GM21528 (cell line): Measurements from ENCODE around the gene USP54.
"Not testable (repeated sequence)": the region's sequence is repeated elsewhere in the genome, so short reads cannot be mapped to it uniquely, and the experiment has no call there.

Source experiments
- ATAC-seq: cut with Tn5 transposase; IDR thresholded peaks from one replicate; pipeline ENCODE4 v1.9.1; 2021; ENCODE audit warnings: mild to moderate bottlenecking, moderate library complexity; ENCODE audit not compliant: unreplicated experiment, low FRiP score

The USP54 gene

DNA sequence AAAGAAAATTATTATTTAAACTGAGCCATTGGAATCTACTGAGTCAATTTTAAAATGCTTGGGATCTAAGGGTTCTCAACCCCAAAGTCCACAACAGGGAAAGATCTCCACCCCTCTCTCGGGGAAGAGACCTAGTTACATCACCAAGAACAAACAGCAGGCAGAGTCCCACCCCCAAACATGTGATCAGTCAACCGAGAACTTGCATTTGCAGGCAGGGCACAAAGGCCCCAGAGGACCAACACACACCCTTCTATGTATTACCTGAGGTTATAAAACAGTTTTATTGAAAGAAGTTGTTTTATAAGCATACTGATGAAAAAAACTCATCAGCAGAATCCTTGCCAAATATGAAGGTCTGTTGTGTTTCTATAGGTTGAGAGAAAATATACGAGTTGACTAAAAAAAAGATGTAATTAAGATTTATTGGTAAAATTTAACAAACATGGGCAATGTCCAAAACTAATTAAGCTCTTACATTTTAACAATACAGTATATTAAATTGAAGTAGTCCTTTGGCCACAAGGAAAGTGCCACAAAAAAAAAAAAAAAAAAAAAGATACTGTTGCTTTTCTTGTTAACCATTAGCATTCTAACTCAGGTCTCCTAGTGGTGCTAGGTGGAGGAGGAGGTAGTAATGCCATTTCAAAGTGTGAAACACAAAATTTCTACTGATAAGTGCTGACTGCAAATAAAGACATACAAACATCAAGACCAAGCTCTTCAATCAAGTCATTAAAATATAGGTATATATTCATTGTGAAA lies 975 bp upstream of the USP54 start:
- no peak for ATAC-seq

GRCh38 chr10:73589563-73590126 lies 1.5 kb downstream of the USP54 start:
- no peak for ATAC-seq

DNA sequence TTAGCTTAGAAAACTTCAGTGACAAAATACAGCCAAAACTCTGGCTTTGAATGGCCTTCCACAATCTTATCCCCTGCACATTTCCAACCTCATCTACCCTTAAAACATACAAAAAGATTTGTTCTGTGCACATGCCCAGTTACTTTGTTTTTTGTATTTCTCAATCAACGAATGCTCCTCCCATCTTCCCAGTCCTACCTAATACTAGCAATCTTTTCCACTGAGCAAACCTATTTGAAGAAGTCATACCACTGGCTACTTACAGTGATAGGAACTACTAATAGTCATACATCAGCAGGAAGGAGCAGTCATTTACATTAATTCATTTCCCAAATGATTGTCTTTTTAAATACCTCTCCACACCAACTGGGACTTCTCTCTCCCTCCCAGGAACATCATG lies 2.5 kb downstream of the USP54 start:
- ATAC-seq: no peak

DNA sequence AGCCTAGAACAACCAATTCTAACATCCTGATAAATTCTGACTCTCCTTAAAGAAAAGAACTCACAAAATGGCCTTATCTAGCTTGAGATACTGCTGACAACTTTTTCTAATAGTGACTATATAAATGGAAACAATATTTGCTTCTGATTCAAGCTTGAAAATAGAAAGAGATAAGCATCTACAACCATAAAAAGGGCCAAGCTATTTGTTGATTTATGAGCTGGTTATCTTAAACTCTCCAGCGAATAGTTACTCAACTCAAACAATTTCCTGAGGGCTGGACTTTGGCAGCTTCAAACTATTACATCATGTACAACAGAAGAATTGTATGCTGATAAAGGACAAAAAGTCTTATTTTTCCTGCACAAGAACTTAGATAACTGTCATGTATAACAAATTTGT lies 4.6 kb downstream of the USP54 start:
- no peak for ATAC-seq

GRCh38 chr10:73585327-73585726 lies 5.8 kb downstream of the USP54 start:
- no peak for ATAC-seq

DNA sequence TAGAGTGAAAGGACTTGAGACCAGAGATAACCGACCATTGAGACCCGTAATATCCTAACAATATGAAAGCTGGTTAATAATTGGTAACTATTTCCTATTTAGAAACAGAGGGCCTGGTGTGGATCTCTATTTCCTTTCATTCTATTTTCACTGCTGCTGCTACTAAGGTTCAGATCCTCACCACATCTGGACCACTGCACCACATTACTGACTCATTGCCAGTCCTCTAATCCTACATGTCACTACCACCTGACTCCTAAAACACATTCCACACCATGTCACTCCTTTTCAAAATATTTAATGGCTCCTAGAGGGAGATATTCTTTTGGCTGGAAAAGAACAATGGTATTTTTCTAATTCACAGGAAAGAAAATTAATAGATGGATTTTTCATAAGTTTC lies 6.4 kb downstream of the USP54 start:
- ATAC-seq: no peak

- ATAC-seq: no peak
Measured at GRCh38 chr10:73581918-73582317, 9.2 kb downstream of the USP54 start.

DNA sequence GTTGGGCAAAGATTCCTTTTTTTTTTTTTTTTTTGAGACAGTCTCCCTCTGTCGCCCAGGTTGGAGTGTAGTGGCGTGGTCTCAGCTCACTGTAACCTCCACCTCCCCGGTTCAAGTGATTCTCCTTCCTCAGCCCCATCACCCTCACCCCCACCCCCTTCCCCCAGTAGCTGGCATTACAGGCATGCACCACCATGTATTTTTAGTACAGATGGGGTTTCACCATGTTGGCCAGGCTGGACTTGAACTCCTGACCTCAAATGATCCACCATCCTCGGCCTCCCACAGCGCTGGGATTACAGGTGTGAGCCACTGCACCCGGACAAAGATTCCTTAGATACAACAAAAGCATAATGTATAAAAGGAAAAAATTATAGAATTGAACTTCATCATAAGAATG lies 12.2 kb downstream of the USP54 start:
- ATAC-seq: not testable (repeated sequence)

GRCh38 chr10:73577788-73578187 lies 13.4 kb downstream of the USP54 start:
- ATAC-seq: no peak

GRCh38 chr10:73576890-73577591 lies 14.1 kb downstream of the USP54 start:
- no peak for ATAC-seq

DNA sequence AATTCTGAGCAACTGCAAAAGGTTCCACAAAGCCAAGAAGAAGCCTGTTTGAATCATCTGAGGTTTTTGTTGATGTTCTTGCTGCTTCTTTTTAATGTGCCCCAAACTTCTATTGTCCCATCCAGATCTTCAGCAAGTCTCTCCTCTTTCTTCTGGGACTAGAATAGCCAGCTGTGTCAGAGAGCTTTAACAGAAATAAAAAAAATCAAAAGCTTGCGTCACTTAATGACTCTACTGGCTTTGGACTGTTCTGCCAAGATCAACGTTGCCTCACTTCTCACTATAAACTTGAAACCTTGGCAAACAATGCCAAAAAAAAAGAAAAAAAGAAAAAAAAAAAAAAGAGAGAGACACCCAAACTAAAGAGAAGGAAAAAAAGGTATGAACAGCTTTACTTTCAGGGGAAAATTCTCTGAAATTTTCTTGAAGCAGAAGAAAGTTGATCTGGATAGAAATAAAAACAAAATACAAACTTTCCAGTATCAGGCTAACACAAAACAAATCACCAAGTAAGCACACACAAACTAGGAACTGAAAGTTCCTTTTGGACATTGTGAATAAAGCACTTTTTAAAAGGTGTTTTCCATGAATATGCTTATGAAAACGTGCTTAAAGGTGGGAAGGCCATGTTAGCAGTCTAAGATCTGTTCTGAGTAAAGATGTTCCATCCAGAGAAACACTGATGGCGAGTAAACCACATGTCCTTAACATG lies 14.8 kb downstream of the USP54 start:
- no peak for ATAC-seq

DNA sequence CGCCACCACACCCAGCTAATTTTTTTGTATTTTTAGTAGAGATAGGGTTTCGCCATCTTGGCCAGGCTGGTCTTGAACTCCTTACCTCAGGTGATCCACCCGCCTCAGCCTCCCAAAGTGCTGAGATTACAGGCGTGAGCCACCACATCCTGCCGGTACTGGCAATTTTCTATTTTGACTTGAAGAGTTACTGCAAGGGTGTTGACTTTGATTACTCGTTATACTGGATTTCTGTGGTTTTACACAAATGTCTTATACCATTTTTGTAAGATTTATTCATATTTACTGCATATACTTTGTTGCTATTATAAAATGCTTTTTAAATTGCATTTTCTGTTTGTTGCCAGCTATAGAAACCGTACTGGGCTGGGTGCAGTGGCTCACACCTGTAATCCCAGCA lies 24.1 kb downstream of the USP54 start:
- ATAC-seq: not testable (repeated sequence)

GRCh38 chr10:73561192-73561591 lies 29.9 kb downstream of the USP54 start:
- no peak for ATAC-seq

DNA sequence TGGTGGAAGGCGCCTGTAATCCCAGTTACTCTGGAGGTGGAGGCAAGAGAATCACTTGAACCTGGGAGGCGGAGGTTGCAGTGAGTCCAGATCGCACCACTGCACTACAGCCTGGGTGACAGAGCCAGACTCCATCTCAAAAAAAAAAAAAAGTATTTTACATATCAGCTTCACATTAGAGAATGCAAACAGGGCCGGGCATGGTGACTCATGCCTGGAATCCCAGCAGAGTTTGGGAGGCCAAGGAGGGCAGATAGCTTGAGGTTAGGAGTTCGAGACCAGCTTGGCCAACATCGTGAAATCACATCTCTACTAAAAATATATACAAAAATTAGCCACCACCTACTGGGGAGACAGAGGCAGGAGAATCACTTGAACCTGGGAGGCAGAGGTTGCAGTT lies 31.6 kb downstream of the USP54 start:
- no peak for ATAC-seq

DNA sequence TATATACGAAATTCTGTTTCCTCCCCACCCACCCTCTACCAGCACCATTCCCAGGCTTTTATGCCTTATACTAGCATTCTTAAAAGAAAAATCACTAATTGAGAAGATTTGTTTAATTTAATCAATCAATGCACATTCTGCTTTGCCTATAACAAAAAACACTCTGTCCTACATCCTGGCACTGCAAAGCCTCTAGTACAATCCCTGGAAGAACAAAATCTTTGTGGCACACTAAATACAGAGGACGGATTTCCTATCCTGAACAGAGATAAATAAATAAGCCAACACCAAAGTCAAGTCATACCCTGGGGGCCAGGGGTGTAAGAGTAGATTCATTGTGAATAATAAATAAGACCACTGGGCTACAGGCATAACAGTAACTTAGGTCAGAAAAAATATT lies 34.3 kb downstream of the USP54 start:
- ATAC-seq: no peak

DNA sequence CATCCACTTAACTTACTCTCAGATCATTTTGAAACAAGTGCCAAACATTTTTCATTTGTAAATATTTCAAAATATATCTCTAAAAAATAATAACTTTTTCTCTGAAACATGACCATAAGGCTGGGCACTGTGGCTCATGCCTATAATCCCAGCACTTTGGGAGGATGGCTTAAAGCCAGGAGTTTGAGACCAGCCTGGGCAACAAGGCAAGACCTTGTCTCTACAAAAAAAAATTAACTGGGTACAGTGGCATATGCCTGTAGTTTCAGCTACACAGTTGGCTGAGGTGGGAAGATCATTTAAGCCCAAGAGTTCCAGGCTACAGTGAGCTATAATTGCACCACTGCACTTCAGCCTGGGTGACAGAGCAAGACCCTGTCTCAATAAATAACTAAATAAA lies 36.4 kb downstream of the USP54 start:
- no peak for ATAC-seq

GRCh38 chr10:73553761-73554160 lies 37.4 kb downstream of the USP54 start:
- ATAC-seq: no peak

DNA sequence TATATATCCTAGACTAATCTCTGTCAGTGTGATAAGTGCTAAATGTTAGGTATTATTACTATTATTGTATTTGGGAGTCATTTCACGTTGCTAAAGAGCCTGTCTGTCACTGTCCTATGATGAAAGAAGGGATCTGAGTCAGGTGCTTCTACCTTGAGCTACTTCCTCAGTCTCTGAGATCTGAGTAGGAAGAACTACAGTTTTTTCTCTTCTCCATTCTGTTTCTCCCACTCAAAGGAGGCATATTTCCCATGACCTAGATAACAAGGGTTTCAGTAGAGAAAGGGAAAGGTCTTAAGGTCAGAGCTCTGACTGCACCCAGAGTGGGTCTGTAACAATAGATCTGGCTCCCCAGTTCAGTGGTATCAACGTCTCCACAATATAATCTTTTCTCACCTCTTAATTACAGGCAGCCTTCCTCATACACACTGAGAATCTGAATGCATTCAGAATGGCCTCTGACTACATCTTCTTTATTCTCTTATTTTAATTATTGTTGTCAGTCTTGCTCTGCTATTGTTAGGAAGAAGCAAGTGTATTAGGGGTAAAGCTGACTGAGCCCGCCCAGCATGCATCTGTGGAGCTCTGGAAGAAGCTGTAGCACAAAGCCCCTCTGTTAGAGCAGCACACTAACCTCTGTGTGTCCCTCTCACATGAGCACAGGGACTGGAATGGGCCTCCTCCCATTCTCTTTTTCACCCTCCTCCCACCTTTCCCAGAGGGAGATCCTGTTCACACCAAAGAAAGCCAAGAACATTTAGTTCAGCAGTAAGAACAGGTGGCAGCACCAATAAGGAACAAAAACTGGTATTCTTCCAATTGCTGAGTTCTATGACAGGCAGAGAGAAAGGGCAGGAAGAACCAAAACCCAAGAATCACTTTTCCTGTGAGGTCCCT lies 38.1 kb downstream of the USP54 start:
- ATAC-seq: no peak

GRCh38 chr10:73551515-73551914 lies 39.6 kb downstream of the USP54 start:
- no peak for ATAC-seq

DNA sequence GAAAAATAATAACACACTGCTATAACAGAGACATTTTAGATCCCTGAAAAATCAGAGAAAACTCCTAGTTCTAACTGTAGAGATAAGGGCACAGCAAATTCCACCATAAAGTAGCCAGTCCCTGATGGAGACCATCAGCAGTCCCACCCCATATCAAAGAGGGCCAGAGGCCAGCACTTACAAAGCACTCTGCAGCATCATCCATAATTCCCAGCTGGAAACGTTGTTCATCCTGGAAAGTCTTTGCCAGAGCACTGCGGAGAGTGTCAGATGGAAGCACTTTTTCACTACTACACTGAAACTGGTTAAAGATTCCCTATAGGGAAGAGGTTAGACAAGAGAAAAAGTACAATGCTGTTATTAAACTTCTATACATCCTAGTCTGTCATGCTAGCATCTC lies 45.8 kb downstream of the USP54 start:
- ATAC-seq: no peak
